Activated B cell treated with CpG ODN at 0.5 μM for 24 hours (primary cell): ENCODE data around the gene PDIA5. TPM values are rescaled to one million over a fixed set of nuclear protein-coding genes. Genes with fewer than 3 reads are reported as not detected.

Experiments
- ATAC-seq: fragments of 200-7000 bp; cut with Tn5 transposase; one replicate; pipeline ENCODE4 v1.10.0; 2021; ENCODE audit warnings: low read depth, mild to moderate bottlenecking, moderate library complexity
- CTCF ChIA-PET: fragments of 350-600 bp; sonication (Branson Sonifier 250); formaldehyde crosslinking; loops from one replicate; lab custom pipeline; 2021; ENCODE audit warnings: antibody characterized with exemption; lab: Charles Lee
- POLR2A ChIA-PET: fragments of 350-600 bp; sonication (Branson Sonifier 250); formaldehyde crosslinking; loops from one replicate; lab custom pipeline; 2021; ENCODE audit warnings: antibody characterized with exemption; lab: Charles Lee
- DNase-seq: peaks from one replicate; pipeline ENCODE4 v3.0.0; 2022
- H3K27ac Mint-ChIP-seq: one replicate; pipeline ENCODE4 v1.8.0; 2020; ENCODE audit warnings: mixed read lengths
- H3K27me3 Mint-ChIP-seq: one replicate; pipeline ENCODE4 v1.8.0; 2021; ENCODE audit warnings: mixed read lengths
- H3K36me3 Mint-ChIP-seq: one replicate; pipeline ENCODE4 v1.8.0; 2021; ENCODE audit warnings: low read depth, mixed read lengths
- H3K4me1 Mint-ChIP-seq: one replicate; pipeline ENCODE4 v1.8.0; 2021; ENCODE audit warnings: mixed read lengths
- H3K4me3 Mint-ChIP-seq: one replicate; pipeline ENCODE4 v1.8.0; 2020; ENCODE audit warnings: mild to moderate bottlenecking, mixed read lengths
- H3K9me3 Mint-ChIP-seq: one replicate; pipeline ENCODE4 v1.8.0; 2020; ENCODE audit warnings: mixed read lengths
- intact Hi-C: fragments of 100-400 bp; cut with micrococcal nuclease; formaldehyde crosslinking; loops from one replicate; pipeline ENCODE4 v1.15.1; 2024
- total RNA-seq: library from RNA; stranded (reverse); gene quantifications from 2 replicates; pipeline ENCODE4 v1.2.3, GENCODE V29; 2022
- TF ChIP-seq, protein P1 (sequence below): fragments of 200-600 bp; IDR thresholded peaks from one replicate; pipeline ENCODE4 v1.8.0; 2022; ENCODE audit warnings: antibody characterized with exemption, mild to moderate bottlenecking

PDIA5 gene
- total RNA-seq, 1 donor from 2014 or later = 8.5 TPM

DNA sequence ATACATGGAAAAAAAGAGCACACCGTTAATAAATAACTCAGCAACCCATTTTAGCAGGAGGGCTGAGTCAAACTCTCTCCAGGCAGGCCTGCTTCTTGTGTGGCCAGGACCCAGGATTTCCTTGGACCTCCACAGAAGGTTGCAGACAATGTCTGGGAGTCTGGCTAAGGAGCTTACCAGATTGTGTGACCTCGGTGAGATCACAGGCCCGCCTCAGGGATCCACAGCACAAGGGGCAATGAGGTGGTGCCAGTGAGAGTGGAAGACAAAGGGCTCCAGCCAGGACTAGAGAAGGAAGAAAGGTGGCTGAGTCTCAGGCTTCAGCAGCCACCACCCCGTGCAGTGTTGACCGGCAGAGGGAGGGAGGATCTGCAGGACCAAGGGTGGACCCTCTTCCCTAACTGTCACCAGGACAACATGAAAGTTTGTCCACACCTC lies 102.7 kb downstream of the PDIA5 start:
- ATAC-seq = no peak
- Mint-ChIP-seq H3K36me3 (peaks cover 13% of the 10 kb centered on the region), H3K4me3 (no peak overlapping the region), H3K27me3 (no peaks in the 10 kb centered on the region), H3K27ac (no peak overlapping the region), H3K4me1 (no peaks in the 10 kb centered on the region), H3K9me3 (peaks cover 7% of the 10 kb centered on the region)
- ChIA-PET CTCF (no interaction called here), POLR2A (no interaction called here)
- TF ChIP-seq, protein P1, sequence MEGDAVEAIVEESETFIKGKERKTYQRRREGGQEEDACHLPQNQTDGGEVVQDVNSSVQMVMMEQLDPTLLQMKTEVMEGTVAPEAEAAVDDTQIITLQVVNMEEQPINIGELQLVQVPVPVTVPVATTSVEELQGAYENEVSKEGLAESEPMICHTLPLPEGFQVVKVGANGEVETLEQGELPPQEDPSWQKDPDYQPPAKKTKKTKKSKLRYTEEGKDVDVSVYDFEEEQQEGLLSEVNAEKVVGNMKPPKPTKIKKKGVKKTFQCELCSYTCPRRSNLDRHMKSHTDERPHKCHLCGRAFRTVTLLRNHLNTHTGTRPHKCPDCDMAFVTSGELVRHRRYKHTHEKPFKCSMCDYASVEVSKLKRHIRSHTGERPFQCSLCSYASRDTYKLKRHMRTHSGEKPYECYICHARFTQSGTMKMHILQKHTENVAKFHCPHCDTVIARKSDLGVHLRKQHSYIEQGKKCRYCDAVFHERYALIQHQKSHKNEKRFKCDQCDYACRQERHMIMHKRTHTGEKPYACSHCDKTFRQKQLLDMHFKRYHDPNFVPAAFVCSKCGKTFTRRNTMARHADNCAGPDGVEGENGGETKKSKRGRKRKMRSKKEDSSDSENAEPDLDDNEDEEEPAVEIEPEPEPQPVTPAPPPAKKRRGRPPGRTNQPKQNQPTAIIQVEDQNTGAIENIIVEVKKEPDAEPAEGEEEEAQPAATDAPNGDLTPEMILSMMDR = no peak
- intact Hi-C loops = no loop called here
- no peak for DNase-seq

DNA sequence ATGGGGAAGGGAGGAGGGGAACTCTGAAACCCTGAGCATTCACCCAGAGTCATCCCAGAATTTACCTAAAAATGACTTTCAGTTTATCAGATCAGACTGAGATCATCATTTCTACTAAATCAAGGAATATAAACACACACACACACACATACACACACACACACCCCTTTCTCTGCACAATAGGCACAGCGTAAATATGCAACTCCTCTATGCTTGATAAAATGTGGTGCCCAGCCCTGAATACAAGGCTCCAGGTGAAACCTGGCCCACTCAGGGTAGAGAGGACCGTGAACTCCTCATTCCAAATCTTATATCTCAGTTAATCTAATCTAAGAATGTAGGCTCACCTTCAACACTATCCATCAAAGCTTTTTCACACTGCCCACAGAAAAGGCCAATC lies 103.1 kb downstream of the PDIA5 start:
- DNase-seq = no peak
- Mint-ChIP-seq H3K27me3 (no peaks in the 10 kb centered on the region), H3K4me1 (no peaks in the 10 kb centered on the region), H3K9me3 (peaks cover 5% of the 10 kb centered on the region), H3K27ac (no peak overlapping the region), H3K4me3 (no peak overlapping the region), H3K36me3 (peaks cover 9% of the 10 kb centered on the region)
- ATAC-seq = no peak
- ChIA-PET CTCF (no interaction called here), POLR2A (no interaction called here)
- intact Hi-C loops = no loop called here
- TF ChIP-seq, protein P1 = no peak

DNA sequence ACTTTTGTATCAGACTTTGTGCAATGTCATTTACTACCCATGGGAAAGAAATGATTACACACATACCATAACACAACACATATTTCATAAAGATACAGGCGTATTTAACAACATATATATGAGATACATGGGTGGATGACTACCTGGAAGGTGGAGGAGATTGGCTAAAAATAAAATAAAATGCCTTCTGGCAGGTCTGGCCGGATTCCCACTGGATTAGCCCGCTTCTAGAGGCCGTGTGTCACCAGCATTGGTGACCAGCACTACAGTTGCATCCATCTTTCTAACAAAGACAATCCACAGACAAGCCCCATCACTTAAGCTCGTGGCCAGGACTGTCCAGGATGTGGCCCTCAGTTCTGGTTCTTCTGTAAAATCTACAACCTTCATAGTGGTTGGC lies 114.0 kb downstream of the PDIA5 start:
- DNase-seq (no peak), ATAC-seq (no peak)
- Mint-ChIP-seq H3K27me3 (no peaks in the 10 kb centered on the region), H3K9me3 (peaks cover 18% of the 10 kb centered on the region), H3K36me3 (peaks cover 4% of the 10 kb centered on the region), H3K4me3 (no peak overlapping the region), H3K4me1 (no peaks in the 10 kb centered on the region), H3K27ac (no peak overlapping the region)
- CTCF ChIA-PET = interaction anchor here (1.0 kb wide), 1 partner anchor 9 kb away, joined by 5 read pairs; no protein-coding TSS in a partner anchor
- TF ChIP-seq, protein P1 = no peak
- intact Hi-C loops = no loop called here
- POLR2A ChIA-PET = no interaction called here

DNA sequence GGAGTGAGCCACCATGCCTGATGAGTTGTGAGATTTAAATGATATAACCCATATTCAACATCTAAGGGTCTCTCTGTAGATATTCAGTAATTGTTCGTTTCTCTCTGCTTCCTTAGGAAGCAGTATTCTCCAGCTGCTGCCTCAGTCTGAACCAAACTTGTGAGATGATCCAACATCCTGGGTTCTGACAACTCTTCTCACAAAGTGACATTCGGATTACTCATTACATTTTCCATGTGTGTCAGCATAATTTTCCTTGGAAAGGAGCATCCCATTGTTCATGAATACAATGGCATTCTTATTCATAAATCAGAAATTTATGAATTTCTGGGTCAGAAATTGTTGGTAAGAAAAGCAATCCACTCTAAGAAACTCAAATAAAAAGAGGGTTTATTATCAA lies 119.9 kb downstream of the PDIA5 start:
- H3K4me1 Mint-ChIP-seq = no peaks in the 10 kb centered on the region
- H3K27me3 Mint-ChIP-seq = no peaks in the 10 kb centered on the region
- intact Hi-C loops = no loop called here
- ChIA-PET CTCF (no interaction called here), POLR2A (no interaction called here)
- TF ChIP-seq, protein P1 = no peak
- peaks cover 4% of the 10 kb centered on the region for H3K36me3 Mint-ChIP-seq
- DNase-seq = no peak
- no peak overlapping the region for H3K27ac Mint-ChIP-seq
- peaks cover 17% of the 10 kb centered on the region for H3K9me3 Mint-ChIP-seq
- H3K4me3 Mint-ChIP-seq = no peak overlapping the region
- no peak for ATAC-seq

DNA sequence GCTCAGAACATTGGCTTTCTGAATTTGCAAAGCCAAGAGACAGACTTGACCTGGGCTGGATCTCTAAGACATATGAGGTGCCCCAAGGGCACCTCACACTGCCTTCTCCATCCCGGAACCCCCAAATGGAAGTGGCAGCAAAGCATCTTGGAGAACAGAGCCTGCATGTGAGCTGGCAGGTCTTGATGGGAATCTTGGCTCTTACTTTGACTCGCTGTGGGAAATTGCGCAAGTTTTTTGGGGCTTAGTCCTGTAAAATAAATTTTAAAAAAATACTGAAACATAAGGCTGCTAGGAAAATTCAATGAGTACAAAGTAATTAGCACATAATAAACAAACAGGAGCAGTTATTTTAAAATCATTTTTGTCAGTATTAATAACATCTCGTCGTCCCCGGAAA lies 121.2 kb downstream of the PDIA5 start:
- peaks cover 6% of the 10 kb centered on the region for H3K9me3 Mint-ChIP-seq
- H3K27ac Mint-ChIP-seq = no peak overlapping the region
- intact Hi-C loops = no loop called here
- DNase-seq (no peak), ATAC-seq (no peak)
- H3K4me1 Mint-ChIP-seq = no peaks in the 10 kb centered on the region
- TF ChIP-seq, protein P1 = no peak
- H3K36me3 Mint-ChIP-seq = no peaks in the 10 kb centered on the region
- no peaks in the 10 kb centered on the region for H3K27me3 Mint-ChIP-seq
- POLR2A ChIA-PET = no interaction called here
- H3K4me3 Mint-ChIP-seq = no peak overlapping the region
- CTCF ChIA-PET = no interaction called here
